GM21515 (cell line): ENCODE measurements around the gene FARP2.

ENCODE experiments used
- ATAC-seq: cut with Tn5 transposase; IDR thresholded peaks from one replicate; pipeline ENCODE4 v1.9.1; 2021; ENCODE audit not compliant: unreplicated experiment

FARP2 gene

GRCh38 chr2:241325257-241325656 lies 30.8 kb upstream of the FARP2 start:
- ATAC-seq: no peak

GRCh38 chr2:241329669-241330615 lies 26.1 kb upstream of the FARP2 start:
- no peak for ATAC-seq

- no peak for ATAC-seq
Observed at GRCh38 chr2:241330616-241330981, 25.5 kb upstream of the FARP2 start.

GRCh38 chr2:241334813-241335212 lies 21.3 kb upstream of the FARP2 start:
- no peak for ATAC-seq

GRCh38 chr2:241339839-241340630 lies 16.1 kb upstream of the FARP2 start:
- no peak for ATAC-seq

GRCh38 chr2:241340631-241341163 lies 15.4 kb upstream of the FARP2 start:
- no peak for ATAC-seq

GRCh38 chr2:241344925-241345651 lies 11.0 kb upstream of the FARP2 start:
- ATAC-seq: no peak

- ATAC-seq: no peak
Observed at GRCh38 chr2:241349941-241350340, 6.1 kb upstream of the FARP2 start.

GRCh38 chr2:241350530-241350877 lies 5.6 kb upstream of the FARP2 start:
- no peak for ATAC-seq

- ATAC-seq: no peak
Observed at GRCh38 chr2:241350878-241351639, 5.0 kb upstream of the FARP2 start.

- ATAC-seq: no peak
Observed at GRCh38 chr2:241351640-241352031, 4.4 kb upstream of the FARP2 start.

- no peak for ATAC-seq
Observed at GRCh38 chr2:241352227-241352626, 3.9 kb upstream of the FARP2 start.

- peak; percentile 19 for ATAC-seq
Observed at GRCh38 chr2:241354668-241355658, 1.1 kb upstream of the FARP2 start.

GRCh38 chr2:241356871-241357260 lies 781 bp downstream of the FARP2 start:
- no peak for ATAC-seq

GRCh38 chr2:241357531-241357930 lies 1.4 kb downstream of the FARP2 start:
- no peak for ATAC-seq

GRCh38 chr2:241358470-241358869 lies 2.4 kb downstream of the FARP2 start:
- ATAC-seq: peak; percentile 28

- ATAC-seq: no peak
Observed at GRCh38 chr2:241359481-241360045, 3.5 kb downstream of the FARP2 start.

GRCh38 chr2:241363426-241363825 lies 7.3 kb downstream of the FARP2 start:
- no peak for ATAC-seq

- no peak for ATAC-seq
Observed at GRCh38 chr2:241364781-241365180, 8.7 kb downstream of the FARP2 start.
